Left colon (tissue), 2 donors: ENCODE results near the gene GPRC5A. TPM values are rescaled to one million over a fixed set of nuclear protein-coding genes. Genes with fewer than 3 reads are reported as not detected.

ENCODE experiments used
- ATAC-seq: fragments of 200-7000 bp; cut with Tn5 transposase; one replicate; pipeline ENCODE4 v1.9.1; 2020; ENCODE audit warnings: mild to moderate bottlenecking, moderate library complexity
- DNase-seq, 2 donors: peaks; one replicate each; pipeline ENCODE4 v3.0.0-alpha.2; 2020
- intact Hi-C, 2 donors: fragments of 100-400 bp; cut with DNase I in 1 of 2; cut with micrococcal nuclease in 1 of 2; formaldehyde crosslinking; loops; one replicate each; pipeline versions ENCODE4 v1.11.2 to v1.14.0; 2022; cut with DNase I, micrococcal nuclease
- total RNA-seq, 2 donors: library from RNA; stranded (reverse); fragmentation: NEBNext Ultra II Directional; extraction: Animal tissue kit (Norgen Biotek cat#: 25700); gene quantifications; one replicate each; pipeline ENCODE4 v1.2.1, GENCODE V29; 2021
- donor health status: DM: no; HTN: no; CAD: no.
- donor health status: DM: yes; HTN: yes; CAD: no.

The GPRC5A gene
- total RNA-seq, 2 donors from 2014 or later = 206 to 463 TPM

- intact Hi-C loops = no loop called here
- DNase-seq (peak; percentile 67 to 86), ATAC-seq (peak; percentile 90)
These were observed 12.6 kb downstream of the GPRC5A start for GRCh38 chr12:12903642-12904609.

DNA sequence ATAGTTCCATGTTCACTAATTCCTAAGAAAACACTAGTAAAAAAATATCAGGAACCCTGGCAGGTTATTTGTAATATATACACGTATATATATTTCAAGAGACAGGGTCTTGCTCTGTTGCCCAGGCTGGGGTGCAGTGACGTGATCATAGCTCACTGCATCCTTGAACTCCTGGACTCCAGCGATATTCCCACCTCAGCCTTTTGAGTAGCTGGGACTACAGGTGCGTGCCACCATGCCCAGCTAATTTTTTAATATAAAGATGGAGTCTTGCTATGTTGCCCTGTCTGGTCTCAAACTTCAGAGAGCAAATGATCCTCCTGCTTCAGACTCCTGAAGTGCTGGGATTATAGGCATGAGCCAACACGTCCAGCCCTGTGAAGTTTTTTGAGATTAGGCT is 16.2 kb downstream of the GPRC5A start:
- no peak for DNase-seq
- intact Hi-C loops = no loop called here
- no peak for ATAC-seq

GRCh38 chr12:12908252-12908651 is 16.9 kb downstream of the GPRC5A start:
- ATAC-seq (no peak), DNase-seq (no peak)
- intact Hi-C loops = no loop called here

DNA sequence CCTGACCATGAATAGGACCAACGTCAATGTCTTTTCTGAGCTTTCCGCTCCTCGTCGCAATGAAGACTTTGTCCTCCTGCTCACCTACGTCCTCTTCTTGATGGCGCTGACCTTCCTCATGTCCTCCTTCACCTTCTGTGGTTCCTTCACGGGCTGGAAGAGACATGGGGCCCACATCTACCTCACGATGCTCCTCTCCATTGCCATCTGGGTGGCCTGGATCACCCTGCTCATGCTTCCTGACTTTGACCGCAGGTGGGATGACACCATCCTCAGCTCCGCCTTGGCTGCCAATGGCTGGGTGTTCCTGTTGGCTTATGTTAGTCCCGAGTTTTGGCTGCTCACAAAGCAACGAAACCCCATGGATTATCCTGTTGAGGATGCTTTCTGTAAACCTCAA is 17.3 kb downstream of the GPRC5A start:
- DNase-seq (no peak), ATAC-seq (no peak)
- intact Hi-C loops = no loop called here

GRCh38 chr12:12909228-12909994 is 18.0 kb downstream of the GPRC5A start:
- intact Hi-C loops = no loop called here
- no peak for ATAC-seq
- DNase-seq = no peak

DNA sequence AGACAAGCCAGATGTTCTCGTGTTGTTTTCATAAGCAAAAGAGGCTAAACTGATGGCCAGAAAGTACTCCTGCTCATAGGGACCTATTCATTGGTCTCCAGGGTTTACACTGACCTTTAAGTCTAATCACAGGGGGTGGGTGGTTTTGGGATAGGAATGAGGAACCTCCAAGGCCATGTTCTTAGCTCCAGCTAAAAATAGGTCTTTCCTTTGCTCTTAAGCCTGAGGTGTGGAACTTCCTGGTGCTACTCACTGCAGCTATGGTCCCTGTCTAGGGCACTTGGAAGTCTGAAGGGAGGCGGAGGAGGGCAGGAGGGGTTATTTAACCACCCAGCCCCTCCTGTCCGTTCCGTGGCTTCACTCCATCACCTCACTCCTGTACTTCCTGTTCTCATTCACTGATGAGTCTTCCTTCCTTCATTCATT is 18.6 kb downstream of the GPRC5A start:
- intact Hi-C loops = no loop called here
- ATAC-seq (peak; percentile 69), DNase-seq (no peak)

DNA sequence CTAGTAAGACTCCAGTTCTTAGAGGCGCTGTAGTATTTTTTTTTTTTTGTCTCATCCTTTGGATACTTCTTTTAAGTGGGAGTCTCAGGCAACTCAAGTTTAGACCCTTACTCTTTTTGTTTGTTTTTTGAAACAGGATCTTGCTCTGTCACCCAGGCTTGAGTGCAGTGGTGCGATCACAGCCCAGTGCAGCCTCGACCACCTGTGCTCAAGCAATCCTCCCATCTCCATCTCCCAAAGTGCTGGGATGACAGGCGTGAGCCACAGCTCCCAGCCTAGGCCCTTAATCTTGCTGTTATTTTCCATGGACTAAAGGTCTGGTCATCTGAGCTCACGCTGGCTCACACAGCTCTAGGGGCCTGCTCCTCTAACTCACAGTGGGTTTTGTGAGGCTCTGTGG is 21.3 kb downstream of the GPRC5A start:
- ATAC-seq = no peak
- intact Hi-C loops = no loop called here

GRCh38 chr12:12915656-12916055 is 24.3 kb downstream of the GPRC5A start:
- ATAC-seq (no peak), DNase-seq (no peak)
- intact Hi-C loops = loop anchor here (5.0 kb wide), 1 partner anchor 297 kb away; no protein-coding TSS in a partner anchor

More for the DNA sequence above, 21.3 kb downstream of the GPRC5A start:
- no peak for DNase-seq

GRCh38 chr12:12916135-12916944 is 25.0 kb downstream of the GPRC5A start:
- intact Hi-C loops = loop anchor here (5.0 kb wide), 1 partner anchor 296 kb away; no protein-coding TSS in a partner anchor
- ATAC-seq (peak; percentile 81), DNase-seq (peak; percentile 64 to 87)

DNA sequence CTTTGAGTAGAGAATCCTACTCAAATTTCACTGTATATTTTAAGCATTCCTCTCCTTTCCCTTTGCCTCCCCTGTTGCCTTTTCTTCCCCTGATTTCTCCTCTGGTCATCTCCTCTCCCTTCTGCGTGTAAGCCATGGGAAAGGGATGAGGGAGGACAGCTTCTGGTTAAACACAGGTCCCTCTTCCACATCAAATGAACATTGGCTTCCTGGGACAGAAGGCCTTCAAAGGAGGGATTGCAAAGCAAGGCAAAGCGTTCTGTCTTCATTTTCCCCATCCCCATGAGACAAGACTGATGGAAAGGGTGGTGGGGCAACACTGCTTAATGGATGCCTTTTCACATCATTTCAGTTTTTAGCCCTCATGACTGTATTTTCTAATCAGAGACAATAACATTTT is 26.2 kb downstream of the GPRC5A start:
- intact Hi-C loops = loop anchor here (5.0 kb wide), 1 partner anchor 295 kb away; no protein-coding TSS in a partner anchor
- ATAC-seq = no peak

DNA sequence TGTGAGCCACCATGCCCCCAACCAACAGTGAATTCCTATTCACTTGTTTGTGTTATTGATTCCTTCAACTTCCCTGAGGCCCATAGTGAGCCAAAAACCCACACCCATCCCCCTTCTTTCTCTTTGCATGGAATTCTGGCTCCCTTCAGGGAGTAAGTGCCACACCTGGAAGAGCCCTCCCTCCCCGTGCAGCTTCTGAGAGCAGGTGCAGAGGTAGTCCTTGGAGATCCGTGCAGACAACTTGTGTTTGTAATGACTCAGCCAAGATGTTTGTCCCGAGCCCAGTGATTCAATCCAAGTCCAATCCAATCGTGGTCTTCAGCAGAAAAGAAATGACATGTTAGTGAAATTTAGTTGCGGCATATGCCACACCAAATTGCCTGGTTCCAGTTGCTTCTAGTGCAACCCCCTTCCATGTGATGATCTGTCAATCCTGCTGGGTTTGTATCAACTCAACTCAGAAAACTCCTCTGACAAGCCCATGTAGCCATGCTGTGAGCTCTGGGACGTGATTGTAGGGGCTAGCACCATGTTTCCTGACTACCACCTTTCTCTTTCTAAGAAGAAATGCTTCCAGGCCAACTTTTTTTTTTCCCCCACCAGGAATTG is 27.5 kb downstream of the GPRC5A start:
- ATAC-seq = no peak
- intact Hi-C loops = loop anchor here (5.0 kb wide), 1 partner anchor 293 kb away; no protein-coding TSS in a partner anchor
- DNase-seq = no peak

More for the DNA sequence above, 26.2 kb downstream of the GPRC5A start:
- DNase-seq = no peak

- DNase-seq (no peak), ATAC-seq (no peak)
- intact Hi-C loops = loop anchor here (5.0 kb wide), 1 partner anchor 292 kb away; no protein-coding TSS in a partner anchor
These were observed 28.5 kb downstream of the GPRC5A start for GRCh38 chr12:12919666-12920435.

GRCh38 chr12:12922191-12922616 is 30.8 kb downstream of the GPRC5A start:
- intact Hi-C loops = no loop called here
- ATAC-seq = no peak
- no peak for DNase-seq

DNA sequence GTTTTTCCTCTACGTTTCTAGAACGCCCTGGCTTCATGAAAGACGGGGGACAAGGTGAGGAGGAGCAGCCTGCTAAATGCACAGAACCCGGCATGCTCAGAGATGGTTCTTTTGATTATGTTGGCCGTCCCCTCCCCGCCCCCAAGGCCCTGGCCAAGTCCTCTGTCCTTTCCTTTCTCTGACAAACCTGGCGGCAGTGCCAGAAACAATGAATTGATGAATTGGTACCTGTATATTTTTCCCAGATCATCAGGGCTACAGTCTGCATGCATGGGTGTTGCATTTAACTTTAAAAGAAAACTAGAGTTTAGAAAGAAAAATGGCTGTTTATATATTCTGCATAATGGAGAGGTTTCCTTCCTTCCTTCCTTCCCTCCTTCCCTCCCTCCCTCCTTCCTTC is 31.6 kb downstream of the GPRC5A start:
- ATAC-seq (no peak), DNase-seq (no peak)
- intact Hi-C loops = no loop called here

- ATAC-seq (no peak), DNase-seq (no peak)
- intact Hi-C loops = no loop called here
These were observed 32.8 kb downstream of the GPRC5A start for GRCh38 chr12:12924169-12924568.

DNA sequence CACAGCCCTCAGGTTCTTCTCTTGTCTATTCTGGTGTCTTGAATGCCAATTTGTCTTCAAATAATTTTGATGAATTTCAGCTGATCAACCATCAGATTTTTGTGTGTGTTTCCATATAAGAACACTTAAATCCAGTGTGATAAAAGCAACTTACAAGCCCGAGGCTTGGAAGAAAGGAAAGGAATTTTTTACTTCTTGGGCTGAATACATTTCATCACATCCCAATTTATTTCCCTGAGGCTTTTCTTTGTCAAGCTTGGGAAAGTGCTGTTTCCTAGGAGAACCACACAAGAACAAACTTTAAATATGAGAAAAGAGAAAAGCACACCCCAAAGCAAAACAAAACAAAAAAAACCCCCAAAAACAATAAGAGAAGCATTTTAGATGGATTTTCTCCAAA is 34.0 kb downstream of the GPRC5A start:
- DNase-seq (no peak), ATAC-seq (no peak)
- intact Hi-C loops = no loop called here

DNA sequence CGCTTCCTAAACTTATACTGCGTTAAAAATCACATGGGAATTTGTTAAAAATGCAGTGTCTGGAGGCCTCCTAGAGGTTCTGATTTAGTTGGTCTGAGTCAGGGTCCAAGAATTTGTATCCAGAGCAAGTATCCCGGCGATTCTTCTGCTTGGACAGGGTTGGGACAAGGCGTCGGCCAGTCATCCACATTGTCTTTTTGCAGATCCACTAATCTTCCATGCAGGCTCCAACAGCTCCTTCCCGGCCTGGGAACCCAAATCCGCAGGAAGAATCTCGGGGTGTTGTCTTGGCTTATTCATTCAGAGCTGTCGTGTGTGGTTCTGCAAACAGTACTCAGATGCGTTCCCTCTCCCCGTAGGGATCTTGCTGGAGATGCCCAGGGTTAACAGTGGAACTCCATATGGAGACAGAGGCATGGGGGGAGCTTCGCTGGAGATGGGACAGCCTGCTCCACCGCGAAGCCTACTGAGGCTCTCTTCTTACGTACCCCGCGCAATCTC is 35.3 kb downstream of the GPRC5A start:
- intact Hi-C loops = no loop called here
- DNase-seq = no peak
- no peak for ATAC-seq
